Fibroblast of lung (primary cell): ENCODE results near the gene ZMAT5.

Experiments used
- CTCF ChIP-seq, 2 donors: IDR thresholded peaks in 1 of 2; conservative IDR thresholded peaks in 1 of 2; 1 replicate in 1 of 2; 2 replicates in 1 of 2; pipeline ENCODE4 v1.5.1; 2011 to 2012; ENCODE audit warnings: low read length in 2 of 2, control low read depth in 1 of 2, inconsistent platforms in 1 of 2, low read depth in 1 of 2, mild to moderate bottlenecking in 1 of 2
- EZH2 ChIP-seq: IDR thresholded peaks from 2 replicates; pipeline ENCODE4 v1.5.1; 2012; ENCODE audit warnings: low read length, control low read depth, mild to moderate bottlenecking; ENCODE audit errors: missing control alignments

GRCh38 chr22:29732883-29733282, 33.9 kb downstream of the ZMAT5 start:
- TF ChIP-seq CTCF (conservative IDR thresholded peaks at IDR 0.05 in 1 of 2, IDR thresholded peaks at IDR 0.05 in 1 of 2; ENCODE audit: low read depth in 1 of 2, low read length in 2 of 2) (no peak), EZH2 (no peak)
